ENCODE results near the gene NDC1.

NDC1 gene

GRCh38 chr1:53738205-53739108 is 99.6 kb downstream of the NDC1 start:
- DNase-seq (ENCODE audit: low read depth) = no peak
- TF ChIP-seq CTCF (conservative IDR thresholded peaks at IDR 0.05; ENCODE audit: low read depth, low read length) = no peak
- peak overlapping the region; percentile 49 for H3K4me3 ChIP-seq (ENCODE audit: low read length)

- TF ChIP-seq CTCF (conservative IDR thresholded peaks at IDR 0.05; ENCODE audit: low read depth, low read length) = no peak
- peak overlapping the region; percentile 49 for H3K4me3 ChIP-seq (ENCODE audit: low read length)
- DNase-seq (ENCODE audit: low read depth) = no peak
Measured at GRCh38 chr1:53737648-53738204, 100.4 kb downstream of the NDC1 start.

GRCh38 chr1:53736290-53736689 is 101.8 kb downstream of the NDC1 start:
- TF ChIP-seq CTCF (conservative IDR thresholded peaks at IDR 0.05; ENCODE audit: low read depth, low read length) = no peak
- no peak for DNase-seq (ENCODE audit: low read depth)
- H3K4me3 ChIP-seq (ENCODE audit: low read length) = no peak overlapping the region

GRCh38 chr1:53735681-53736080 is 102.4 kb downstream of the NDC1 start:
- no peak for TF ChIP-seq CTCF (conservative IDR thresholded peaks at IDR 0.05; ENCODE audit: low read depth, low read length)
- no peak for DNase-seq (ENCODE audit: low read depth)
- no peak overlapping the region for H3K4me3 ChIP-seq (ENCODE audit: low read length)

- no peak for TF ChIP-seq CTCF (conservative IDR thresholded peaks at IDR 0.05; ENCODE audit: low read depth, low read length)
- H3K4me3 ChIP-seq (ENCODE audit: low read length) = no peak overlapping the region
Measured at GRCh38 chr1:53735261-53735660, 102.8 kb downstream of the NDC1 start.

GRCh38 chr1:53734650-53735211 is 103.4 kb downstream of the NDC1 start:
- TF ChIP-seq CTCF (conservative IDR thresholded peaks at IDR 0.05; ENCODE audit: low read depth, low read length) = no peak
- no peak overlapping the region for H3K4me3 ChIP-seq (ENCODE audit: low read length)
- no peak for DNase-seq (ENCODE audit: low read depth)

More at GRCh38 chr1:53735261-53735660, 102.8 kb downstream of the NDC1 start:
- DNase-seq (ENCODE audit: low read depth) = no peak
